Neural crest cell (in vitro differentiated cells): ENCODE data around the gene IL1F10. TPM values are rescaled to one million over a fixed set of nuclear protein-coding genes. Genes with fewer than 3 reads are reported as not detected.

Experiments used
- DNase-seq: peaks from one replicate; pipeline ENCODE4 v3.0.0; 2021; ENCODE audit warnings: low read depth, mixed read lengths, low spot score
- H3K27ac Mint-ChIP-seq: one replicate; pipeline ENCODE4 v1.8.0; 2021; ENCODE audit warnings: mild to moderate bottlenecking, mixed read lengths; ENCODE audit not compliant: unreplicated experiment
- H3K27me3 Mint-ChIP-seq: 2 replicates; pipeline ENCODE4 v1.8.0; 2021; ENCODE audit warnings: low read depth, mild to moderate bottlenecking, mixed read lengths
- H3K36me3 Mint-ChIP-seq: 2 replicates; pipeline ENCODE4 v1.8.0; 2021; ENCODE audit warnings: low read depth, mild to moderate bottlenecking, mixed read lengths
- H3K4me1 Mint-ChIP-seq: 2 replicates; pipeline ENCODE4 v1.8.0; 2021; ENCODE audit warnings: mixed read lengths
- H3K4me3 Mint-ChIP-seq: one replicate; pipeline ENCODE4 v1.8.0; 2021; ENCODE audit warnings: mild to moderate bottlenecking, mixed read lengths
- H3K9me3 Mint-ChIP-seq: 2 replicates; pipeline ENCODE4 v1.8.0; 2021; ENCODE audit warnings: mixed read lengths
- CTCF ChIP-seq: fragments of 200-600 bp; sonication (generic); conservative IDR thresholded peaks from 2 replicates; pipeline ENCODE4 v1.5.0; 2021; ENCODE audit warnings: antibody characterized with exemption, mild to moderate bottlenecking
- total RNA-seq: library from RNA; stranded (reverse); gene quantifications from 2 replicates; pipeline ENCODE4 v1.2.1, GENCODE V29; 2021

The IL1F10 gene
- total RNA-seq, 1 donor from 2014 or later, result not detected

- no peaks in the 10 kb centered on the region for H3K36me3 Mint-ChIP-seq
- no peak for TF ChIP-seq CTCF
- DNase-seq, result no peak
- H3K27ac Mint-ChIP-seq, result no peak overlapping the region
- H3K4me3 Mint-ChIP-seq, result no peak overlapping the region
- H3K27me3 Mint-ChIP-seq, result peaks cover 28% of the 10 kb centered on the region
- H3K4me1 Mint-ChIP-seq, result no peaks in the 10 kb centered on the region
- H3K9me3 Mint-ChIP-seq, result no peaks in the 10 kb centered on the region
These were observed 50.5 kb downstream of the IL1F10 start for GRCh38 chr2:113118263-113118657.

GRCh38 chr2:113119111-113119510 is 51.3 kb downstream of the IL1F10 start:
- peaks cover 34% of the 10 kb centered on the region for H3K27me3 Mint-ChIP-seq
- DNase-seq, result no peak
- TF ChIP-seq CTCF, result no peak
- no peak overlapping the region for H3K27ac Mint-ChIP-seq
- no peak overlapping the region for H3K4me3 Mint-ChIP-seq
- no peaks in the 10 kb centered on the region for H3K9me3 Mint-ChIP-seq
- H3K4me1 Mint-ChIP-seq, result no peaks in the 10 kb centered on the region
- H3K36me3 Mint-ChIP-seq, result no peaks in the 10 kb centered on the region

- H3K36me3 Mint-ChIP-seq, result no peaks in the 10 kb centered on the region
- no peaks in the 10 kb centered on the region for H3K9me3 Mint-ChIP-seq
- DNase-seq, result no peak
- no peak overlapping the region for H3K27ac Mint-ChIP-seq
- no peak overlapping the region for H3K4me3 Mint-ChIP-seq
- TF ChIP-seq CTCF, result no peak
- no peaks in the 10 kb centered on the region for H3K4me1 Mint-ChIP-seq
- peaks cover 35% of the 10 kb centered on the region for H3K27me3 Mint-ChIP-seq
These were observed 53.1 kb downstream of the IL1F10 start for GRCh38 chr2:113120861-113121260.

GRCh38 chr2:113122364-113122763 is 54.6 kb downstream of the IL1F10 start:
- no peak for DNase-seq
- H3K27me3 Mint-ChIP-seq, result peaks cover 36% of the 10 kb centered on the region

GRCh38 chr2:113123726-113124125 is 56.0 kb downstream of the IL1F10 start:
- TF ChIP-seq CTCF, result no peak
- H3K4me3 Mint-ChIP-seq, result no peak overlapping the region
- no peaks in the 10 kb centered on the region for H3K36me3 Mint-ChIP-seq
- DNase-seq, result no peak
- H3K4me1 Mint-ChIP-seq, result no peaks in the 10 kb centered on the region
- no peak overlapping the region for H3K27ac Mint-ChIP-seq
- H3K27me3 Mint-ChIP-seq, result peaks cover 36% of the 10 kb centered on the region
- no peaks in the 10 kb centered on the region for H3K9me3 Mint-ChIP-seq

More at GRCh38 chr2:113122364-113122763, 54.6 kb downstream of the IL1F10 start:
- Mint-ChIP-seq H3K4me3 (no peak overlapping the region), H3K36me3 (no peaks in the 10 kb centered on the region), H3K9me3 (no peaks in the 10 kb centered on the region), H3K27ac (no peak overlapping the region), H3K4me1 (no peaks in the 10 kb centered on the region)
- no peak for TF ChIP-seq CTCF
